GM23338 (cell line): Measurements from ENCODE around the gene AKAP13. TPM values are rescaled to one million over a fixed set of nuclear protein-coding genes. Genes with fewer than 3 reads are reported as not detected.

Source experiments
- ATAC-seq: fragments of 200-7000 bp; cut with Tn5 transposase; 3 replicates; pipeline ENCODE4 v1.9.1; 2020
- DNase-seq: peaks from one replicate; pipeline ENCODE4 v3.0.0-alpha.2; 2015; ENCODE audit warnings: low spot score
- H2AFZ ChIP-seq: fragments of 200-600 bp; sonication (generic); 2 replicates; pipeline ENCODE4 v1.8.0; 2016; ENCODE audit warnings: antibody characterized with exemption, mild to moderate bottlenecking, moderate library complexity
- H3F3A ChIP-seq: fragments of 200-600 bp; sonication (generic); replicated peaks from 2 replicates; pipeline ENCODE4 v1.8.0; 2017; ENCODE audit warnings: antibody characterized with exemption, mixed run types, low read depth
- H3K27ac ChIP-seq: fragments of 200-600 bp; sonication (generic); 2 replicates; pipeline ENCODE4 v1.6.1; 2016; ENCODE audit warnings: low read depth
- H3K27me3 ChIP-seq: fragments of 200-600 bp; sonication (generic); 2 replicates; pipeline ENCODE4 v1.8.0; 2016; ENCODE audit warnings: mild to moderate bottlenecking, mixed run types, moderate library complexity; ENCODE audit not compliant: insufficient read depth
- H3K36me3 ChIP-seq: fragments of 200-600 bp; sonication (generic); 2 replicates; pipeline ENCODE4 v1.8.0; 2016; ENCODE audit warnings: mild to moderate bottlenecking; ENCODE audit not compliant: insufficient read depth
- H3K4me1 ChIP-seq: fragments of 200-600 bp; sonication (generic); 2 replicates; pipeline ENCODE4 v1.8.0; 2016; ENCODE audit warnings: mild to moderate bottlenecking, moderate library complexity; ENCODE audit not compliant: insufficient read depth
- H3K4me2 ChIP-seq: fragments of 200-600 bp; sonication (generic); 2 replicates; pipeline ENCODE4 v1.7.1; 2017; ENCODE audit warnings: mixed run types
- H3K4me3 ChIP-seq: fragments of 200-600 bp; sonication (generic); 2 replicates; pipeline ENCODE4 v1.6.1; 2016; ENCODE audit warnings: mixed run types
- H3K79me2 ChIP-seq: fragments of 200-600 bp; sonication (generic); replicated peaks from 2 replicates; pipeline ENCODE4 v1.8.0; 2017; ENCODE audit warnings: mild to moderate bottlenecking; ENCODE audit not compliant: insufficient read depth
- H3K9me2 ChIP-seq: fragments of 200-600 bp; sonication (generic); 2 replicates; pipeline ENCODE4 v1.8.0; 2017; ENCODE audit not compliant: insufficient read depth
- H4K20me1 ChIP-seq: fragments of 200-600 bp; sonication (generic); replicated peaks from 2 replicates; pipeline ENCODE4 v1.8.0; 2017; ENCODE audit warnings: mild to moderate bottlenecking; ENCODE audit not compliant: insufficient read depth
- H3K27ac Mint-ChIP-seq: 2 replicates; pipeline ENCODE4 v1.8.0; 2020; ENCODE audit warnings: inconsistent platforms, mild to moderate bottlenecking, moderate library complexity, mixed read lengths
- H3K27me3 Mint-ChIP-seq: 3 replicates; pipeline ENCODE4 v1.8.0; 2022; ENCODE audit warnings: low read depth, mild to moderate bottlenecking, moderate library complexity, mixed read lengths, inconsistent platforms; ENCODE audit not compliant: insufficient read depth, poor library complexity
- H3K36me3 Mint-ChIP-seq: 3 replicates; pipeline ENCODE4 v1.8.0; 2021; ENCODE audit warnings: low read depth, mild to moderate bottlenecking, inconsistent platforms, moderate library complexity, mixed read lengths
- H3K4me1 Mint-ChIP-seq: 3 replicates; pipeline ENCODE4 v1.8.0; 2020; ENCODE audit warnings: mild to moderate bottlenecking, inconsistent platforms, mixed read lengths
- H3K4me3 Mint-ChIP-seq: 3 replicates; pipeline ENCODE4 v1.8.0; 2021; ENCODE audit warnings: moderate library complexity, mild to moderate bottlenecking, inconsistent platforms, mixed read lengths
- H3K9me3 Mint-ChIP-seq: 3 replicates; pipeline ENCODE4 v1.8.0; 2020; ENCODE audit warnings: moderate library complexity, mild to moderate bottlenecking, inconsistent platforms, mixed read lengths
- CREB1 ChIP-seq: fragments of 250-450 bp; sonication (Bioruptor Pico); IDR thresholded peaks from 2 replicates; pipeline ENCODE4 v1.5.0; 2020; ENCODE audit warnings: low read depth, mild to moderate bottlenecking, moderate library complexity
- CTCF ChIP-seq, 2 experiments: fragments of 200-600 bp in 1 of 2; sonication (generic) in 1 of 2; conservative IDR thresholded peaks; 2 replicates each; pipeline versions ENCODE4 v1.5.1 to v1.6.1; 2016 to 2017; ENCODE audit warnings: antibody characterized with exemption in 2 of 2, low read depth in 2 of 2, mild to moderate bottlenecking in 2 of 2, moderate library complexity in 1 of 2
- ETS1 ChIP-seq: IDR thresholded peaks from 2 replicates; pipeline ENCODE4 v1.6.1; 2016; ENCODE audit warnings: antibody characterized with exemption
- EZH2 ChIP-seq: fragments of 200-600 bp; sonication (generic); IDR thresholded peaks from one replicate; pipeline ENCODE4 v1.8.0; 2017; ENCODE audit warnings: antibody characterized with exemption, mild to moderate bottlenecking, low read depth; ENCODE audit not compliant: unreplicated experiment
- EZH2phosphoT487 ChIP-seq: fragments of 200-600 bp; sonication (generic); IDR thresholded peaks from one replicate; pipeline ENCODE4 v1.8.1; 2018; ENCODE audit warnings: antibody characterized with exemption; ENCODE audit not compliant: unreplicated experiment
- JUNB ChIP-seq: IDR thresholded peaks from one replicate; pipeline ENCODE4 v1.6.1; 2016; ENCODE audit warnings: antibody characterized with exemption; ENCODE audit not compliant: unreplicated experiment
- NANOG ChIP-seq: IDR thresholded peaks from 2 replicates; pipeline ENCODE4 v1.6.1; 2016; ENCODE audit warnings: antibody characterized with exemption, borderline replicate concordance
- POLR2AphosphoS5 ChIP-seq: IDR thresholded peaks from 2 replicates; pipeline ENCODE4 v1.6.1; 2016; ENCODE audit warnings: antibody characterized with exemption, low read depth
- REST ChIP-seq: IDR thresholded peaks from one replicate; pipeline ENCODE4 v1.6.1; 2018; ENCODE audit warnings: antibody characterized with exemption; ENCODE audit not compliant: unreplicated experiment
- STAT1 ChIP-seq: IDR thresholded peaks from one replicate; pipeline ENCODE4 v1.6.1; 2016; ENCODE audit warnings: antibody characterized with exemption; ENCODE audit not compliant: unreplicated experiment
- ZNF114 ChIP-seq: fragments of 250-450 bp; sonication (Bioruptor Pico); IDR thresholded peaks from 2 replicates; pipeline ENCODE4 v1.5.0; 2020; ENCODE audit warnings: mild to moderate bottlenecking, moderate library complexity
- ZNF331 ChIP-seq: fragments of 250-450 bp; sonication (Bioruptor Pico); IDR thresholded peaks from 2 replicates; pipeline ENCODE4 v1.5.0; 2020; ENCODE audit warnings: low read depth, mild to moderate bottlenecking, moderate library complexity
- ZNF462 ChIP-seq: fragments of 250-450 bp; sonication (Bioruptor Pico); IDR thresholded peaks from 2 replicates; pipeline ENCODE4 v1.5.0; 2020; ENCODE audit warnings: mild to moderate bottlenecking, moderate library complexity
- polyA plus RNA-seq: library from polyadenylated mRNA; unstranded; fragments of >200 nt; fragmentation: Nextera tagmentation; extraction: Ambion mirVana; gene quantifications from 2 replicates; pipeline ENCODE4 v1.2.1, GENCODE V29; 2016
- total RNA-seq: library from RNA; depleted of rRNA; stranded (reverse); fragments of >200 nt; shearing (Covaris generic); gene quantifications from 2 replicates; pipeline ENCODE4 v1.2.3, GENCODE V29; 2014

AKAP13 gene
- total and polyA plus RNA-seq, 2 experiments from 2014 or later, result 46.2 to 60.7 TPM

- Histone ChIP-seq H3K4me2 (no peak overlapping the region), H3K4me3 (no peak overlapping the region), H3K36me3 (no peaks in the 10 kb centered on the region), H3K9me2 (no peaks in the 10 kb centered on the region), H3F3A (no peaks in the 10 kb centered on the region), H3K27ac (no peak overlapping the region), H3K27me3 (no peaks in the 10 kb centered on the region), H4K20me1 (peaks cover 23% of the 10 kb centered on the region; the same call in 1 of the 2 replicates), H2AFZ (no peak overlapping the region), H3K79me2 (peaks cover 100% of the 10 kb centered on the region), H3K4me1 (peaks cover 12% of the 10 kb centered on the region)
- H3K36me3 Mint-ChIP-seq, result no peaks in the 10 kb centered on the region
- no peaks in the 10 kb centered on the region for H3K27me3 Mint-ChIP-seq
- H3K4me3 Mint-ChIP-seq, result no peak overlapping the region
- H3K4me1 Mint-ChIP-seq, result peaks cover 33% of the 10 kb centered on the region
- H3K27ac Mint-ChIP-seq, result no peak overlapping the region
- no peak for TF ChIP-seq JUNB
- no peak for TF ChIP-seq NANOG
- no peak for TF ChIP-seq CREB1 (CRISPR knock-in tag)
- no peak for TF ChIP-seq ZNF331
- TF ChIP-seq EZH2, result no peak
- no peak for TF ChIP-seq ZNF114
- no peak for TF ChIP-seq POLR2AphosphoS5
- TF ChIP-seq REST, result no peak
- TF ChIP-seq CTCF (conservative IDR thresholded peaks at IDR 0.05; ENCODE audit: low read depth in 2 of 2), result no peak
- TF ChIP-seq EZH2phosphoT487, result no peak
- no peak for TF ChIP-seq STAT1
- no peak for TF ChIP-seq ZNF462 (CRISPR knock-in tag)
- TF ChIP-seq ETS1, result no peak
- no peak for ATAC-seq
- H3K9me3 Mint-ChIP-seq, result no peaks in the 10 kb centered on the region
- DNase-seq, result no peak
Measured at GRCh38 chr15:85408270-85408746, 27.9 kb downstream of the AKAP13 start.
